Keratinocyte (primary cell): ENCODE results near the gene PRKCE. TPM values are rescaled to one million over a fixed set of nuclear protein-coding genes. Genes with fewer than 3 reads are reported as not detected.

Source experiments
- DNase-seq: peaks from one replicate; pipeline ENCODE4 v3.0.0-alpha.2; 2011; ENCODE audit warnings: low read depth, missing footprints, low spot score
- FAIRE-seq: peaks from 2 replicates; lab custom pipeline; 2011; peaks lifted over from hg19 to GRCh38; lab: Jason Lieb, UNC
- H2AFZ ChIP-seq: 2 replicates; pipeline ENCODE4 v1.6.0; 2012; ENCODE audit warnings: low read length, control low read depth, inconsistent platforms; ENCODE audit not compliant: control insufficient read depth
- H3K27ac ChIP-seq: 2 replicates; pipeline ENCODE4 v1.5.1; 2011; ENCODE audit warnings: low read length; ENCODE audit not compliant: control insufficient read depth, insufficient read depth
- H3K27me3 ChIP-seq: 3 replicates; pipeline ENCODE4 v1.6.0; 2011; ENCODE audit warnings: low read length; ENCODE audit not compliant: control insufficient read depth, insufficient read depth; ENCODE audit errors: extremely low read depth
- H3K36me3 ChIP-seq, 2 experiments: 2 replicates in 1 of 2; 3 replicates in 1 of 2; pipeline ENCODE4 v1.5.1; 2011; ENCODE audit warnings: low read length in 2 of 2, mild to moderate bottlenecking in 1 of 2; ENCODE audit not compliant: control insufficient read depth in 2 of 2, insufficient read depth in 2 of 2; ENCODE audit errors: extremely low read depth in 1 of 2
- H3K4me1 ChIP-seq: 3 replicates; pipeline ENCODE4 v1.5.1; 2011; ENCODE audit warnings: low read length; ENCODE audit not compliant: control insufficient read depth, insufficient read depth; ENCODE audit errors: extremely low read depth
- H3K4me2 ChIP-seq: 3 replicates; pipeline ENCODE4 v1.6.0; 2011; ENCODE audit warnings: low read depth, low read length; ENCODE audit not compliant: control insufficient read depth, insufficient read depth; ENCODE audit errors: extremely low read depth
- H3K4me3 ChIP-seq, 3 experiments: fragments of 200-600 bp in 1 of 3; sonication (generic) in 1 of 3; 2 replicates in 2 of 3; 3 replicates in 1 of 3; pipeline ENCODE4 v1.5.1; 2011 to 2016; ENCODE audit warnings: low read length in 3 of 3, mild to moderate bottlenecking in 3 of 3, control low read depth in 2 of 3, inconsistent platforms in 1 of 3, low read depth in 1 of 3, mixed read lengths in 1 of 3, mixed run types in 1 of 3, moderate library complexity in 1 of 3; ENCODE audit not compliant: control insufficient read depth in 2 of 3, insufficient read depth in 2 of 3; ENCODE audit errors: extremely low read depth in 1 of 3
- H3K79me2 ChIP-seq: 2 replicates; pipeline ENCODE4 v1.6.0; 2012; ENCODE audit warnings: low read length; ENCODE audit not compliant: control insufficient read depth, insufficient read depth
- H3K9ac ChIP-seq: 3 replicates; pipeline ENCODE4 v1.6.0; 2011; ENCODE audit warnings: low read length; ENCODE audit not compliant: control insufficient read depth, insufficient read depth; ENCODE audit errors: extremely low read depth
- H3K9me1 ChIP-seq: 3 replicates; pipeline ENCODE4 v1.6.0; 2011; ENCODE audit warnings: low read length; ENCODE audit not compliant: control insufficient read depth, insufficient read depth; ENCODE audit errors: extremely low read depth
- H3K9me3 ChIP-seq: 2 replicates; pipeline ENCODE4 v1.5.1; 2012; ENCODE audit warnings: low read depth, low read length; ENCODE audit not compliant: control insufficient read depth
- H4K20me1 ChIP-seq: 3 replicates; pipeline ENCODE4 v1.6.0; 2011; ENCODE audit warnings: low read length; ENCODE audit not compliant: control insufficient read depth, insufficient read depth; ENCODE audit errors: extremely low read depth
- EZH2 ChIP-seq: IDR thresholded peaks from one replicate; pipeline ENCODE4 v1.6.1; 2012; ENCODE audit warnings: inconsistent platforms, mild to moderate bottlenecking, low read length, moderate library complexity
- dilution Hi-C: fragments of 300-500 bp; cut with MboI; formaldehyde crosslinking; loops from one replicate; pipeline ENCODE4 v1.7.0; 2020; ENCODE audit warnings: low sequenced_read_pairs; ENCODE audit not compliant: extremely low pct_ligation_motif_present
- polyA plus RNA-seq, 5 experiments: library from polyadenylated mRNA; depleted of rRNA in 3 of 5; stranded (reverse) in 3 of 5; stranded (forward) in 1 of 5; unstranded in 1 of 5; fragments of >200 nt; gene quantifications; 1 replicate in 1 of 5; 2 replicates in 3 of 5; 3 replicates in 1 of 5; pipeline versions ENCODE4 v1.2.1 to v1.2.3, GENCODE V29; 2011 to 2012; ENCODE audit warnings: missing spikeins in 2 of 5, low read depth in 1 of 5, low replicate concordance in 1 of 5
- TF ChIP-seq, protein P1 (sequence below), 3 experiments: IDR thresholded peaks in 1 of 3; conservative IDR thresholded peaks in 1 of 3; optimal IDR thresholded peaks in 1 of 3; 2 replicates in 2 of 3; 3 replicates in 1 of 3; pipeline versions ENCODE3 to v1.5.1; 2011; ENCODE audit warnings: low read length in 3 of 3, mild to moderate bottlenecking in 3 of 3, moderate library complexity in 2 of 3, control low read depth in 1 of 3, inconsistent platforms in 1 of 3; ENCODE audit not compliant: insufficient read depth in 2 of 3; ENCODE audit errors: extremely low read depth in 1 of 3

The PRKCE gene
- polyA plus RNA-seq, 1 donor (not counting 4 experiments of a cell fraction or from before 2014, with no cell fraction given) = 2.0 TPM

DNA sequence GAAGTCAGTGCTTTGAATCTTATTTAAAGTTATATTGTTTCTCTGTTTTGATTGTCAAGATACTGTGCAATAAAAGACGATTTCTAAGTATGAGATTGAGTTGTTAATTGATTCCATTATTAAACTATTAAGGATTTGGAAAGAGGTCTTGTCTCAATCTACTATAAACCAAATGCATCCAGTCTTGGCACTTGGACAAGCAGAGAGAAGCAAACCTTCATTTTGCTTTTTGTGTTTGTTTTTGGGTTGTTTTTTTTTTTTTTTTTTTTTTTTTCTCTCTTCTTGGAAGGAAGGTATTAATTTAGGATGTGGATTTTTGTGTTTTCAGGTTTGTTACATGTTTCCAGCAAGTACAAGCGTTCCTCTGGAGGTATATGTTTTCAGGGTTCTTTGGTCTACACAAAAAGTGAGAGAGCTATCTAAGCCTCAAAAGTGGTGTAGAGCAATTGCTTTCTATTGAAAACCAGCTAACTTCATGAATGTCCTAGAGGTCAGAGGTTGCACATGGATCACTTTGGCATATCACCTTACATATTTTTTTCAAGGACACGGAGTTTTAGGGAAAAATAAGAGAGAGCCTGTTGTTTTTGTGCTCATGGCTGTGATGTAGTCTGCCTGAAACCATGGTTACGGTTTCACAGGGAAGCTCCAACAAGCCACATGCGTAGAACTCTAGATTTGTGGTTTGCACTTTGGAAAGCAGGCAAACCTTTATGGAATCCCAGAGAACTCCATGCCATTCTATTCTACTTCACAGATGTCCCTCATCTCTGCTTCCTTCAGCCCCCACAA lies 1.8 kb downstream of the PRKCE start:
- Histone ChIP-seq H4K20me1 (no peaks in the 10 kb centered on the region), H3K9me1 (no peaks in the 10 kb centered on the region)
- DNase-seq = no peak

DNA sequence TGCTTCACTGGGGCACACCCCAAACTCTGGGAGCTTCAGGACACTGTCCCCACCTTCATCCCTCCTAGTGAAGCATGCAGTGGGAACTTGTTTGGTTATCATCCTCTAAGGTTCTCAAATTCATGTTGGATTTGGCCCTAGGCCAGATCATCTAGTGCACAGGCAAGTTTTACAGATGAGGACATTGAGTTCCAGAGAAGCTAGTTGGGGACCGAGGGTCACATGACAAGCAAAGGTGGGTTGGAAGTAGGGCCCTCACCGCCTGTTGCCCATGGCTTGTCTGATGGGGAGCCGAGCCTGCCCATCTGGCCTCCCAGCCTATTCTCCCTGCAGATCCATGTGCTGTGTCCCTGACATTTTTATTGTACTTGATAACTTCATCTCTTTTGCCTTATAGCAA lies 2.8 kb downstream of the PRKCE start:
- H3K9me3 ChIP-seq = no peaks in the 10 kb centered on the region
- no peak for DNase-seq
- H3K4me2 ChIP-seq = no peak overlapping the region
- no peak overlapping the region for H2AFZ ChIP-seq
- H3K4me3 ChIP-seq = no peak overlapping the region
- H3K27me3 ChIP-seq = no peaks in the 10 kb centered on the region
- no peaks in the 10 kb centered on the region for H4K20me1 ChIP-seq
- H3K27ac ChIP-seq = no peak overlapping the region
- dilution Hi-C loops = no loop called here
- peaks cover 14% of the 10 kb centered on the region for H3K4me1 ChIP-seq
- no peaks in the 10 kb centered on the region for H3K79me2 ChIP-seq
- H3K36me3 ChIP-seq = no peaks in the 10 kb centered on the region
- FAIRE-seq = no peak
- no peak overlapping the region for H3K9ac ChIP-seq
- H3K9me1 ChIP-seq = no peaks in the 10 kb centered on the region
- TF ChIP-seq EZH2 = no peak
- TF ChIP-seq, protein P1, sequence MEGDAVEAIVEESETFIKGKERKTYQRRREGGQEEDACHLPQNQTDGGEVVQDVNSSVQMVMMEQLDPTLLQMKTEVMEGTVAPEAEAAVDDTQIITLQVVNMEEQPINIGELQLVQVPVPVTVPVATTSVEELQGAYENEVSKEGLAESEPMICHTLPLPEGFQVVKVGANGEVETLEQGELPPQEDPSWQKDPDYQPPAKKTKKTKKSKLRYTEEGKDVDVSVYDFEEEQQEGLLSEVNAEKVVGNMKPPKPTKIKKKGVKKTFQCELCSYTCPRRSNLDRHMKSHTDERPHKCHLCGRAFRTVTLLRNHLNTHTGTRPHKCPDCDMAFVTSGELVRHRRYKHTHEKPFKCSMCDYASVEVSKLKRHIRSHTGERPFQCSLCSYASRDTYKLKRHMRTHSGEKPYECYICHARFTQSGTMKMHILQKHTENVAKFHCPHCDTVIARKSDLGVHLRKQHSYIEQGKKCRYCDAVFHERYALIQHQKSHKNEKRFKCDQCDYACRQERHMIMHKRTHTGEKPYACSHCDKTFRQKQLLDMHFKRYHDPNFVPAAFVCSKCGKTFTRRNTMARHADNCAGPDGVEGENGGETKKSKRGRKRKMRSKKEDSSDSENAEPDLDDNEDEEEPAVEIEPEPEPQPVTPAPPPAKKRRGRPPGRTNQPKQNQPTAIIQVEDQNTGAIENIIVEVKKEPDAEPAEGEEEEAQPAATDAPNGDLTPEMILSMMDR (optimal IDR thresholded peaks at IDR 0.05 in 1 of 3, IDR thresholded peaks at IDR 0.05 in 1 of 3, conservative IDR thresholded peaks at IDR 0.05 in 1 of 3; ENCODE audit: extremely low read depth in 1 of 3, insufficient read depth in 2 of 3, low read length in 3 of 3) = no peak

More for the DNA sequence above, 1.8 kb downstream of the PRKCE start:
- Histone ChIP-seq H3K36me3 (no peaks in the 10 kb centered on the region), H3K27ac (no peak overlapping the region), H3K79me2 (no peaks in the 10 kb centered on the region), H3K27me3 (no peaks in the 10 kb centered on the region), H3K9me3 (no peaks in the 10 kb centered on the region), H3K4me3 (no peak overlapping the region), H2AFZ (no peak overlapping the region), H3K9ac (no peak overlapping the region), H3K4me1 (peaks cover 14% of the 10 kb centered on the region), H3K4me2 (peak overlapping the region; percentile 91)
- FAIRE-seq = no peak
- dilution Hi-C loops = no loop called here
- TF ChIP-seq EZH2 = no peak
- TF ChIP-seq, protein P1 (optimal IDR thresholded peaks at IDR 0.05 in 1 of 3, IDR thresholded peaks at IDR 0.05 in 1 of 3, conservative IDR thresholded peaks at IDR 0.05 in 1 of 3; ENCODE audit: extremely low read depth in 1 of 3, insufficient read depth in 2 of 3, low read length in 3 of 3) = no peak
